Limb (tissue), 2 donors: ENCODE measurements around the gene TAB3.
"Not testable (repeated sequence)": the region's sequence is repeated elsewhere in the genome, so short reads cannot be mapped to it uniquely, and the experiment has no call there.

Source experiments
- DNase-seq, 2 donors: peaks; one replicate each; pipeline ENCODE4 v3.0.0-alpha.2; 2016; ENCODE audit errors: extremely low spot score in 2 of 2

The TAB3 gene

DNA sequence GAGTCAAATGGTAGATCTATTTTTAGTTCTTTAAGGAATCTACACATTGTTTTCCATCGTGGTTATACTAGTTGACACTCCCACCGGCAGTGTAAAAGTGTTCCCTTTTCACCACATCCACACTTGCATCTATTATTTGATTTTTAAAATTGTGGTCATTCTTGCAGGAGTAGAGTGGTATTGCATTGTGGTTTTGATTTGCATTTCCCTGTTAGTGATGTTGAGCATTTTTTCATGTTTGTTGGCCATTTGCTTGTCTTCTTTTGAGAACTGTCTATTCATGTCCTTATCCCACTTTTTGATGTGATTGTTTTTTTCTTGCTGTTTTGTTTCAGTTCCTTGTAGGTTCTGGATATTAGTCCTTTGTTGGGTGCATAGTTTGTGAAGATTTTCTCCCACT lies 70.0 kb downstream of the TAB3 start:
- no peak for DNase-seq

DNA sequence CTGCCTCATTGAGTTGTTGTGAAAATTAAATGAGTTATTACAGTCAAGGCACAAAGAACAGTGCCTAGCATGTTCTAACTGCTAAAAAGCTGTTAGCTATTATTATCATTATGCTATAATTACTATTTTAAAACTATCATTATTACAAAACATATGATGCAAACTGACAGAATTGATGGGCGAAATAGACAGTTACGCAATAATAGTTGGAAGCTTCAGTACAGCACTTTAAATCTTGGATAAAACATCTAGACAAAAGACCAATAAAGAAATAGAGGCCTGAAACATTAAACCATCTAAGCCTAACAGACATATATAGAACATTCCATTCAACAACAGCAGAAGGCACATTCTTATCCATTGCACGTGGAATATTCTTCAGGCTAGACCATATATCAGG lies 73.0 kb downstream of the TAB3 start:
- DNase-seq, result no peak

DNA sequence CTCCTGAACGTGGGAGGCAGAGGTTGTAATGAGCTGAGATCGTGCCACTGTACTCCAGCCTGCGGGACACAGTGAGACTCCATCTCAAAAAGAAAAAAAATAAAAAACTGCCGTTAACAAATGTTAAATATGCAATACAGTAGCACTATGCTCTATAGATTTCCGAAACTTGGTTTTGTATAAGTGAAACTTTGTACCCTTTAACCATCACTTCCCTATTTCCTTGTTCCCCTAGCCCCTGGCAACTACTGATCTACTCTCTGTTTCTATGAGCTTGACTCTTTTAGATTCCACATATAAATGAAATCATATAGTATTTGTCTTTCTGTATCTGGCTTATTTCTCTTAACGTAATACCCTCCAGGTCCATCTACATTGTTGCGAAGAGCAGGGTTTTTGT lies 74.1 kb downstream of the TAB3 start:
- no peak for DNase-seq

DNA sequence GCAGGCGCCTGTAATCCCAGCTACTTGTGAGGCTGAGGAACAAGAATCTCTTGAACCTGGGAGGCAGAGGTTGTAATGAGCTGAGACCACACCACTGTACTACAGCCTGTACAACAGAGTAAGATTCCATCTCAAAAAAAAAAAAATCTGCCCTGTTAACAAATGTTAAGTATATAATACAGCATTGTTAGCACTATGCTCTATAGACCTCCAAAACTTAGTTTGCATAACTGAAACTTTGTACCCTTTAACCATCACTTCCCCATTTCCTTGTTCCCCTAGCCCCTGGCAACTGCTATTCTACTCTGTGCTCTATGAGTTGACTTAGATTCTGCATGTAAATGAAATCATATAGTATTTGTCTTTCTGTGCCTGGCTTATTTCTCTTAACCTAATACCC lies 76.7 kb downstream of the TAB3 start:
- no peak for DNase-seq

DNA sequence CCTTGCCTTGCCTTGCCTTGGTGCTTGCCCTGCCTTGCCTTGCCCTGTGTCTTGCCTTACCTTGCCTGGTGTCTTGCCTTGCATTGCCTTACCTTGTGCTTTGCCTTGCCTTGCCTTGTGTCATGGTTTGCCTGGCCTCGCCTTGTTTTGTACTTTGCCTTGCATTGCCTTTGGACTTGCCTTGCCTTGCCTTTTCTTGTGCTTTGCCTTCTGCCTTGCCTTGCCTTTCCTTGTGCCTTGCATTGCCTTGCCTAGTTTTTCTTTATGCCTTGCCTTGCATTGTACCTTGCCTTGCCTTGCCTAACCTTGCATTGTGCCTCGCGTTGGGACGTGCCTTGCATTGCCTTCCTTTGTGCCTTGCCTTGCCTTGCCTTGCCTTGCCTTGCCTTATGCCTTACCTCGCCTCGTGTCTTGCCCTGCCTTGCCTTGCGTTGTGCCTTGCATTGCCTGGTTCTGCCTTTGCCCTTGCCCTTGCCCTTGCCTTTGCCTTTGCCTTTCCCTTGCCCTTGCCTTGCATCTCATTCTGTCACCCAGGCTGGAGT lies 82.8 kb downstream of the TAB3 start:
- DNase-seq, result no peak

DNA sequence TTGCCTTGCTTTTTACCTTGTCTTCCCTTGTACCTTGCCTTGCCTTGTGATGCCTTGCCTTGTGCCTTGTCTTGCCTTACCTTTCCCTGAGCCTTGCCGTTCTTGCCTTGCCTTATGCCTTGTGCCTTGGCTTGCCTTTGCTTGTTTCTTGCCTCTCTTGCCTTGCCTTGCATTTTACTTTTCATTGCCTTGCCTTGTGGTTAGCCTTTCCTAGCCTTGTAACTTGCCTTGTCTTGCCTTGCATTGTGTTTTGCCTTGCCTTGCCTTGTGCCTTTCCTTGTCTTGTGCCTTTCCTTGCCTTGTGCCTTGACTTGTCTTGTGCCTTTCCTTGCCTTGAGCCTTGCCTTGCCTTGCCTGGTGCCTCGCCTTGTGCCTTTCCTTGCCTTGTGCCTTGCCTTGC lies 84.6 kb downstream of the TAB3 start:
- DNase-seq, result no peak

DNA sequence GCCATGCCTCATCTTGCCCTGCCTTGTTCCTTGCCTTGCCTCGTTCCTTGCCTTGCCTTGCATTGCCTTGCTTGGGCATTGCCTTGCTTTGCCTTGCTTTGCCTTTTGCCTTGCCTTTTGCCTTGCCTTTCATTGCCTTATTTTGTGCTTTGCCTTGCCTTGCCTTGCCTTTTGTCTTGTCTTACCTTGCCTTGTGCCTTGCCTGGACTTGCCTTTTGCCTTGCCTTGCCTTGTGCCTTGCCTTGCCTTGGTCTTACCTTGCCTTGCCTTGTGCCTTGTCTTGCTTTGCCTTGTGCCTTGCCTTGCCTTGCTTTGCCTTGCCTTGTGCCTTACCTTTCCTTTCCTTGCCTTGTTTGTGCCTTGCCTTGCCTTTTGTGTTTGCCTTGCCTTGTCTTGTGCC lies 88.2 kb downstream of the TAB3 start:
- no peak for DNase-seq

DNA sequence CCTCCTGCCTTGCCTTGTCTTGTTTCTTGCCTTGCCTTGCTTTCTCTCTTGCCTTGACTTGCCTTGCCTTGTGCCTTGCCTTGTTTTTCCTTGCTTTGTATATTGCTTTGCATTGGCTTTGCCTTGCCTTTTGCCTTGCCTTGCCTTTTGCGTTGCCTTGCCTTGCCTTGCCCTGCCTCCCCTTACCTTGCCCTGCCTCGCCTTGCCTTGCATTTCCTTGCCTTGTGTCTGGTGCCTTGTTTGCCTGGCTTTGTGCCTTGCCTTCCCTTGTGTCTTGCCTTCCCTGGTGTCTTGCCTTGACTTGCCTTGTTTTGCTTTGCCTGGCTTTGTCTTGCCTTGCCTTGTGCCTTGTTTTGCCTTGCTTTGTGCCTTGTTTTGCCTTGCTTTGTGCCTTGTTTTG lies 89.7 kb downstream of the TAB3 start:
- no peak for DNase-seq

DNA sequence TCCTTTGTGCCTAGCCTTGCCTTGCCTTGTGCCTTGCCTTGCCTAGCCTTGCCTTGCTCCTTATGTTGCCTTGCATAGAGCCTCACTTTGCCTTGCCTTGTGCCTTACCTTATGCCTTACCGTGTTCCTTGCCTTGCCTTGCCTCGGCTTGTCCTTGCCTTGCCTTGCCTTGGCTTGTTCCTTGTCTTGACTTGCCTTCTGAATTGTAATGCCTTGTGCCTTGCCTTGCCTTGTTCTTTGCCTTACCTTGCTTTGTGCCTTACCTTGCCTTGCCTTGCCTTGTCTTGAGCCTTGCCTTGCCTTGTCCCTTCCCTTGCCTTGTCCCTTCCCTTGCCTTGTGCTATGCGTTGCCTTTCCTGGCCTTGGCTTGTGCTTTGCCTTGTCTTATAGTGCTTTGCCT lies 90.2 kb downstream of the TAB3 start:
- no peak for DNase-seq

DNA sequence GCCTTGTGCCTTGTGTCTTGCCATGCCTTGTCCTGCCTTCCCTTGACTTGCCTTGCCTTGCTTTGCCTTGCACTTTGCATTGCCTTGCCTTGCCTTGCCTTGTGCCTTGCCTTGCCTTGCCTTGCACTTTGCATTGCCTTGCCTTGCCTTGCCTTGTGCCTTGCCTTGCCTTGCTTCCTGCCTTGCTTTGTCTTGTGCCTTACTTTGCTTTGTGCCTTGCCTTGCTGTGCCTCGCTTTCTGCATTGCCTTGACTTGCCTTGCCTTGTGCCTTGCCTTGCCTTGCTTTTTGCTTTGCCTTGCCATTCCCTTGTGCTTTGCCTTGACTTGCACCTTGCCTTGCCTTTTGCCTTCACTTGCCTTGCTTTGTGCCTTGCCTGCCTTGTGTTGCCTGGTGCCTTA lies 91.8 kb downstream of the TAB3 start:
- DNase-seq, result not testable (repeated sequence)

DNA sequence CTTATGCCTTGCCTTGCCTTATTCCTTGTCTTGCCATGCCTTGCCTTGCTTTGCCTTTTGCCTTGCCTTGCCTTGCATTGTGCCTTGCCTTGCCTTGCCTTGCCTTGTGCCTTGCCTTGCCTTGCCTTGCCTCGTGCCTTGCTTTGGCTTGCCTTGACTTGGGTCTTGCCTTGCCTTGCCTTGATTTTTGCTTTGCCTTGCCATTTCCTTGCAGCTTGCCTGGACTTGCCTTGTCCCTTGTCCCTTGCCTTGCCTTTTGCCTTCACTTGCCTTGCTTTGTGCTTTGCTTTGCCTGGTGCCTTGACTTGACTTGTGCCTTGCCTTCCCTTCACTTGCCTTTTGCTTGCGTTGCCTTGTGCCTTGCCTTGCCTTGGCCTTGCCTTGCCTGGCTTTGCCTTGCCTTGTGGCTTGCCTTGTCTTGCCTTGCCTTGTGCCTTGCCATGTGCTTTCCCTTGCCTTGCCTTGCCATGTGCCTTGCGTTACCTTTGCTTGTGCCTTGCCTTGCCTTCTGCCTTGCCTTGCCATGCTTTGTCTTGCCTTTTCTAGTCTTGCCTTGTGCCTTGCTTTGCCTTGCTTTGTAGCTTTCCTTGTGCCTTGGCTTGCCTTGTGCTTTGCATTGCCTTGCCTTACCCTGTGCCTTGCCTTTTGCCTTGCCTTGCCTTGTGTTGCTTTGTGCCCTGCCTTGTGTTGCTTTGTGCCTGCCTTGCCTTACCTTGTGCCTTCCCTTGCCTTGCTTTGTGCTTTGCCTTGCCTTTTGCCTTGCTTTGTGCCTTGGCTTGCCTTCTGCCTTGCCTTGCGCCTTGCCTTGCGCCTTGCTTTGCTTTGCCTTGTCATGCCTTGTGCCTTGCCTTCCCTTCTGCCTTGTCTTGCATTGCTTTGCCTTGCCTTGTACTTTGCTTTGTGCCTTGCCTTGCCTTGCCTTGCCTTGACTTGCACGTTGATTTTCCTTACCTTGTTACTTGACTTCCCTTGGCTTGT lies 92.8 kb downstream of the TAB3 start:
- DNase-seq, result no peak

DNA sequence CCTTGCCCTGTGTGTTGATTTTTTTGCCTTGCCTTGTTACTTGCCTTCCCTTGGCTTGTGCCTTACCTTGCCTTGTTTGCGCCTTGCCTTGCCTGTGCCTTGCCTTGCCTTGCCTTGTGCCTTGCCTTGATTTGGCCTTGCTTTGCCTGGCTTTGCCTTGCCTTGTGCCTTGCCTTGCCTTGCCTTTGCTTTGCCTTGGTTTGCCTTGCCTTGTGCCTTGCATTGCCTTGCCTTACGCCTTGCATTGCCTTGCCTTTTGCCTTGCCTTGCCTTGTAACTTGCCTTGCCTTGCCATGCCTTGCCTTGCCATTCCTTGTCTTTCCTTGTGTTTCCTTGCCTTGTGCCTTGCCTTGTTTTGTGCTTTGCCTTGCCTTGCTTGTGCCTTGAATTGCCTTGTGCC lies 94.6 kb downstream of the TAB3 start:
- DNase-seq, result no peak

DNA sequence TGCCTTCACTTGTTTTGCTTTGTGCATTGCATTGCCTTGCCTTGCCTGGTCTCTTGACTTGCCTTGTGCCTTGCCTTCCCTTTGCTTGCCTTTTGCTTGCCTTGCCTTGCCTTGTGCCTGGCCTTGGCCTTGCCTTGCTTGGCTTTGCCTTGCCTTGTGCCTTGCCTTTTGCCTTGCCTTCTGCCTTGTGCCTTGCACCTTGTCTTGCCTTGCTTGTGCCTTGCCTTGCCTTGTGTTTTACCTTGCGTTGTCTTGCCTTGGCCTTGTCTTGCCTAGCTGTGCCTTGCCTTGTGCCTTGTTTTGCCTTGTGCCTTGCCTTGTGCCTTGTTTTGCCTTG lies 95.3 kb downstream of the TAB3 start:
- DNase-seq, result no peak

DNA sequence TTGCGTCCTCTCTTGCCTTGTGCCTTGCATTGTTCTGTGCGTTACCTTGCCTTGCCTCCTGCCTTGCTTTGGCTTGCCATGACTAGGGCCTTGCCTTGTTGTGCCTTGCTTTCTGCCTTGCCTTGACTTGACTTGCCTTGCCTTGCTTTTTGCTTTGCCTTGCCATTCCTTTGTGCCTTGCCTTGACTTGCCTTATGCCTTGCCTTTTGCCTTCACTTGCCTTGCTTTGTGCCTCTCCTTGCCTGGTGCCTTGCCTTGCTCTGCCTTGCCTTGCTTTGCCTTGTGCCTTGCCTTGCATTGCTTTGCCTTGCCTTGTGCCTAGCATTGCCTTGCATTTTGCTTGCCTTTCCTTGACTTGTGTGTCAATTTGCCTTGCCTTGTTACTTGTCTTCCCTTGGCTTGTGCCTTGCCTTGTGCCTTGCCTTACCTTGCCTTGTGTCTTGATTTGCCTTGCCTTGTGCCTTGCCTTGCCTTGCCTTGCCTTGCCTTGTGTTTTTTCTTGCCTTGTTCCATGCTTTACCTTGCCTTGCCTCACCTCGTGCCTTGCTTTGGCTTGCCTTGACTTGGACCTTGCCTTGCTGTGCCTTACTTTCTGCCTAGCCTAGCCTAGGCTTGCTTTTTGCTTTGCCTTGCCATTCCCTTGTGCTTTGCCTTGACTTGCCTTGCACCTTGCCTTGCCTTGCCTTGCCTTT lies 95.8 kb downstream of the TAB3 start:
- DNase-seq, result no peak

DNA sequence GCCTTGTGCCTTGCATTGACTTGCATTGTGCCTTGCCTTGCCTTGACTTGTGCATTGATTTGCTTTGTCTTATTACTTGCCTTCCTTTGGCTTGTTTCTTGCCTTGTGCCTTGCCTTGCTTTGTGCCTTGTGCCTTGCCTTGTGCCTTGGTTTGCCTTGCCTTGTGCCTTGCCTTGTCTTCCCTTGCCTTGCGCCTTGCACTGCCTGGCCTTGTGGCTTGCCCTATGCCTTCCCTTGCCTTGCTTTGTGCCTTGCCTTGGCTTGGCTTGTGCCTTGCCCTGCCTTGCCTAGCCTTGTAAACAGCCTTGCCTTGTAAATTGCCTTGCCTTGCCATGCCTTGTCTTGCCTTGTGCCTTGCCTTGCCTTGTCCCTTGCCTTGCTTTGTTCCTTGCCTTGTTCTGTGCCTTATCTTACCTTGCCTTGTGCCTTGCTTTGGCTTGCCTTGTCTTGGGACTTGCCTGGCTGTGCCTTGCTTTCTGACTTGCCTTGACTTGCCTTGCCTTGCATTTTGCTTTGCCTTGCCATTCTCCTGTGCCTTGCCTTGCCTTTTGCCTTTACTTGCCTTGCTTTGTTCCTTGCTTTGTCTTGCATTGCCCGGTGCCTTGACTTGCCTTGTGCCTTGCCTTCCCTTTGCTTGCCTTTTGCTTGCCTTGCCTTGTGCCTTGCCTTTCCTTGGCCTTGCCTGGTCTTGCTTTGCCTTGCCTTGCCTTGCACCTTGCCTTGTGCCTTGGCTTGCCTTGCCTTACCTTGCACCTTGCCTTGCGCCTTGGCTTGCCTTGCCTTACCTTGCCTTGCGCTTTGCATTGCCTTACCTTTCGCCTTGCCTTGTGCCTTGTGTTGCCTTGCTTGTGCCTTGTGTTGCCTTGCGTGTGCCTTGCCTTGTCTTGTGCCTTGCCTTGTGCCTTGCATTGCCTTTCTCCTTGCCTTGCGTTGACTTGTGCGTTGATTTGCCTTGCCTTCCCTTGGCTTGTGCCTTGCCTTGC lies 97.5 kb downstream of the TAB3 start:
- DNase-seq, result no peak

DNA sequence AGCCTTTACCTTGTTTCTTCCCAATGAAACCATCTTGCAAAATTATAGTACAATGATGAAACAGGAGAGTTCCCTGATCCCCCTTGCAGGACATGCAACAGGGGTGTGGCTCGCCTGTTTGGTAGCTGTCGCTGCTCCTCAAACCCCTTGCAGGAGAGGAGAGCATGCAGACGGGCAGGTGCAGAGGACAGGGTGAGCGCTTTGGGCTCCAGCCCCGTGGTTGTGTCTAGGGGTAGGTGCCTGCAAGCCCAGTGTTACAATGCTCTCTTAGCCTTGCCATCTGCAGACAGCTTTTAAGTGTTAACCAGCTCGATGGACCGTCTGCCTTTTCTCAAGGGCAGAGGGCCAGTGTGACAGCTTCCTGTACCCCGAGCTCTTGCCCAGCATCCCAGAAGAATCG lies 102.0 kb downstream of the TAB3 start:
- no peak for DNase-seq

DNA sequence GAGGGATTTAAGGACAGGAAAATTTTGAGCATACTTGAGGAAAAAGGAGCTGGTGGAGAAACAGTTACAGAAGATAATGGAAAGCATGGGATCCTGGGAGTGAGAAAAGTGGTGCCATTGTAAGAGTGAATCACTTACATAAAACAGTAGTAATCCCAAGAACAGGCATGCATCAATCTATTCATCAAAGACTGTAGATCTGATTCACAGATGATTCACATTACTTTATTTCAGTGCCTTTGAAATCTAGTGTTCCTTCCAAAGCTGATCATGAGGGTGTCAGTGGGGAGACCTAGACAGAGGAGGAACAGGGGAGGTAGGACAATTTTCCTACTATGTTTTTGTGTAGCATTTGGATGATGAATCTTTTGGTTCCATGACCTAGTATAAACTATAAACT lies 102.7 kb downstream of the TAB3 start:
- DNase-seq, result no peak

DNA sequence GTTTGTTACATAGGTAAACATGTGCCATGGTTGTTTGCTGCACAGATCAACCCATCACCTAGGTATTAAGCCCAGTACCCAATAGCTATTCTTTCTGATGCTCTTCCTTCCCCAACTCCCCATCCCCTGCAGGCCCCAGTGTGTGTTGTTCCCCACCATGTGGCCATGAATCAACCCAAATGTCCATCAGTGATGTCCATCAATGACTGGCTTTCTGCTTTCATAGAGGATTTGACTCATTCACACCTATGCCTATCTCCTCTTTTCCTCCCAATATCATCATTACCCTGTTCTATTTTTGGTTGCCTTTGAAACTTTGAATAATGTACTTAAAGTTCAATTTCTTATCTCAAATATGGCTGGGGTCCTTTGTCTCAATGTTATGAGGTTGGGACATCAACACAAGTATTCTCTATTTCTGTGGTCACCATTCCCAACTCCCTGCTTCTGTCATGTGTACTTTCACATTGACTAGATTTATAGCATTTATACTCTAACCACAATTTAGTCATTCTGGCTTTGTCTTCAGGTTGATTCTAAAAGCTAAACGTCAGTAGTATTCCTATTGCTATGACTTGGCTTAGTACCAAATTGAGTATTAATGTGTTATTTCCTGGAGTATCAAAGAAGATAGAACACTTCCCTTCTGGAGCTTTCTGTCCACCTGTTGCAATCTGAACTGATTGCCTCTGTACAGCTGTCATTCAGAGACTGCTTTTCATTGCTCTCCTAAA lies 107.2 kb downstream of the TAB3 start:
- DNase-seq, result no peak

DNA sequence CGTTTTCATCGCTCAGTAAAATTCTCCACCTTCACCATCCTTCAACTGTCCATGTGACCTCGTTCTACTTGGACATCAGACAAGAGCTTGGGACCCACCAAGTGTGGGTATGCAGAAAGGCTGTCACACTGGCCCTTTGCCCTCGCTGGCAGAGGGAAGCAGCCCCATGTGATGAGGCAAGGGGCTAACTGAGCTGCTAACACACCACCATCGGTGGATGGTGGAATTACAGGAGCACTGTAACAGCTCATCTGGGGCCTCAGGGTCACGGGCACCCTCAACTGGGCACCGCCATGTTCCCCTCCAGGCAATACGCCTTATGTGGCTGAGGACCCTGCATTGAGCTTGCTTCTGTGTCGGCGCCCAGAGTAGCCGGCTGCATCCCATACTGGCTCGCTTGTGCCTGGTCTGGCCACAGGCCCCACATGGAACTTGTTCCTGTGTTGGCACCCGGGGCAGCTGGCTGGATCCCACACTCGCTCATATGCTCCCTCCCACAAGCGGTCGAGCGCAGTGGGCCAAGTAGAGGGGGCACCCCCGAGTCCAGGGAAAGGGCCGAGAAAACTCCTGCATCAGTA lies 109.5 kb downstream of the TAB3 start:
- no peak for DNase-seq

DNA sequence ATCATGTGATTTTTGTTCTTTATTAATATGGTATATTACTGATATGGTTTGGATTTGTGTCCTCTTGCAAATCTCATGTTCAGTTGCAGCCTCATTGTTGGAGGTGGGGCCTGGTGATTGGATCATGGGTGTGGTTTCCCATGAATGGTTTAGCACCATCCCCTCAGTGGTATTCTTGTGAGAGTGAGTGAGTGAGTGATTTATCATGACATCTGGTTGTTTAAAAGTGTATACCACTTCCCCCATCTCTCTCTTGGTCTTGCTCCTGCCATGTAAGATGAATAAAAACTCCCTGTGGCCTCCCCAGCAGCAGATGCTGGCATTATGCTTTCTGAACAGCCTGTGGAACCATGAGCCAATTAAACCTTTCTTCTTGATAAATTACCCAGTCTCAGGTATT lies 111.5 kb downstream of the TAB3 start:
- no peak for DNase-seq
